Lung (tissue), 12 donors: ENCODE measurements around the gene IL16. TPM values are rescaled to one million over a fixed set of nuclear protein-coding genes. Genes with fewer than 3 reads are reported as not detected.

Experiments used
- ATAC-seq: fragments of 200-7000 bp; cut with Tn5 transposase; one replicate; pipeline ENCODE4 v1.9.1; 2020; ENCODE audit warnings: moderate number of reproducible peaks; ENCODE audit not compliant: insufficient read depth, low FRiP score
- DNase-seq, 3 donors: peaks; one replicate each; pipeline ENCODE4 v3.0.0-alpha.2; 2013 to 2017
- H3K27ac ChIP-seq, 2 donors: one replicate each; pipeline ENCODE4 v1.5.1; 2013; ENCODE audit warnings: mild to moderate bottlenecking in 2 of 2, moderate library complexity in 2 of 2, control low read depth in 1 of 2, inconsistent platforms in 1 of 2, low read depth in 1 of 2, low read length in 1 of 2
- H3K27me3 ChIP-seq, 3 donors: one replicate each; pipeline ENCODE4 v1.5.1; 2013; ENCODE audit warnings: low read length in 2 of 3; ENCODE audit not compliant: control insufficient read depth in 3 of 3, insufficient read depth in 3 of 3
- H3K36me3 ChIP-seq, 4 donors: one replicate each; pipeline ENCODE4 v1.5.1; 2013; ENCODE audit warnings: low read length in 4 of 4, mild to moderate bottlenecking in 1 of 4, moderate library complexity in 1 of 4; ENCODE audit not compliant: control insufficient read depth in 4 of 4, insufficient read depth in 4 of 4
- H3K4me1 ChIP-seq, 5 donors: one replicate each; pipeline ENCODE4 v1.5.1; 2013; ENCODE audit warnings: low read length in 5 of 5, mild to moderate bottlenecking in 2 of 5, moderate library complexity in 1 of 5; ENCODE audit not compliant: control insufficient read depth in 5 of 5, insufficient read depth in 5 of 5
- H3K4me3 ChIP-seq: one replicate; pipeline ENCODE4 v1.5.1; 2013; ENCODE audit warnings: mild to moderate bottlenecking, control low read depth, moderate library complexity
- H3K9ac ChIP-seq, 2 donors: one replicate each; pipeline ENCODE4 v1.5.1; 2013; ENCODE audit warnings: low read length in 2 of 2, control low read depth in 1 of 2; ENCODE audit not compliant: insufficient read depth in 1 of 2
- H3K9me3 ChIP-seq, 4 donors: one replicate each; pipeline ENCODE4 v1.5.1; 2013; ENCODE audit warnings: low read length in 3 of 4, mild to moderate bottlenecking in 1 of 4, moderate library complexity in 1 of 4; ENCODE audit not compliant: control insufficient read depth in 4 of 4, insufficient read depth in 3 of 4
- CTCF ChIP-seq: IDR thresholded peaks from 2 replicates; pipeline ENCODE4 v1.5.1; 2012; ENCODE audit warnings: mild to moderate bottlenecking; ENCODE audit errors: control extremely low read depth, extremely low read depth
- WGBS, 2 donors: extraction: QIAGEN DNeasy Blood & Tissue Kit; methylation state at CpG; one replicate each; pipeline ENCODE4 v1.1.7; 2013; 5-methylcytosine and 5-hydroxymethylcytosine counted together
- polyA plus RNA-seq, 2 donors: library from polyadenylated mRNA; stranded (reverse); fragments of 200-250 nt; gene quantifications; one replicate each; pipeline ENCODE4 v1.2.1, GENCODE V29; 2013
- total RNA-seq, 2 donors: library from RNA; depleted of rRNA in 1 of 2; stranded (reverse); fragments of >200 nt in 1 of 2; gene quantifications; one replicate each; pipeline ENCODE4 v1.2.1, GENCODE V29; 2014 to 2021
- donor health status: control.
- donor health status: control.
- donor health status: Bipolar disorder and iron deficiency.
- donor health status: healthy.
- donor health status: DM: yes; HTN: yes; CAD: no.

The IL16 gene
- total and polyA plus RNA-seq, 4 donors = 18.8 to 45.4 (median 24.4) TPM

GRCh38 chr15:81331600-81331999 is 134.9 kb downstream of the IL16 start:
- WGBS, 2 donors = 90 to 93% methylated on average over 15 of the region's 15 CpGs

GRCh38 chr15:81332326-81332725 is 135.6 kb downstream of the IL16 start:
- Histone ChIP-seq H3K4me1 (peaks cover 0 to 6% (median 0%) of the 10 kb centered on the region in 5 donors), H3K27ac (no peak overlapping the region), H3K4me3 (no peak overlapping the region), H3K36me3 (no peaks in the 10 kb centered on the region), H3K27me3 (no peaks in the 10 kb centered on the region), H3K9me3 (no peaks in the 10 kb centered on the region), H3K9ac (no peak overlapping the region)
- ATAC-seq (no peak), DNase-seq (no peak)
- no peak for TF ChIP-seq CTCF
- WGBS, 2 donors = 96% methylated on average over 12 of the region's 12 CpGs

More at GRCh38 chr15:81331600-81331999, 134.9 kb downstream of the IL16 start:
- Histone ChIP-seq H3K36me3 (no peaks in the 10 kb centered on the region), H3K27me3 (no peaks in the 10 kb centered on the region), H3K4me3 (no peak overlapping the region), H3K4me1 (peaks cover 0 to 6% (median 0%) of the 10 kb centered on the region in 5 donors), H3K9me3 (no peaks in the 10 kb centered on the region), H3K9ac (no peak overlapping the region), H3K27ac (no peak overlapping the region)
- ATAC-seq (no peak), DNase-seq (no peak)
- TF ChIP-seq CTCF = no peak

- 94 to 95% methylated on average over 3 of the region's 3 CpGs for WGBS, 2 donors
These were observed 136.7 kb downstream of the IL16 start for GRCh38 chr15:81333363-81333762.

More at GRCh38 chr15:81333363-81333762, 136.7 kb downstream of the IL16 start:
- no peaks in the 10 kb centered on the region for H3K27me3 ChIP-seq
- DNase-seq = no peak
- peaks cover 0 to 11% (median 5%) of the 10 kb centered on the region in 5 donors for H3K4me1 ChIP-seq
- TF ChIP-seq CTCF = no peak
- H3K9ac ChIP-seq = no peak overlapping the region
- no peaks in the 10 kb centered on the region for H3K36me3 ChIP-seq
- no peaks in the 10 kb centered on the region for H3K9me3 ChIP-seq
- no peak overlapping the region for H3K27ac ChIP-seq
- ATAC-seq = no peak
- no peak overlapping the region for H3K4me3 ChIP-seq
